GM19324 (cell line): ENCODE measurements around the gene ELFN1.

ENCODE experiments used
- ATAC-seq: cut with Tn5 transposase; IDR thresholded peaks from one replicate; pipeline ENCODE4 v1.9.1; 2021; ENCODE audit warnings: mild to moderate bottlenecking, moderate library complexity; ENCODE audit not compliant: unreplicated experiment, low FRiP score

Gene ELFN1

DNA sequence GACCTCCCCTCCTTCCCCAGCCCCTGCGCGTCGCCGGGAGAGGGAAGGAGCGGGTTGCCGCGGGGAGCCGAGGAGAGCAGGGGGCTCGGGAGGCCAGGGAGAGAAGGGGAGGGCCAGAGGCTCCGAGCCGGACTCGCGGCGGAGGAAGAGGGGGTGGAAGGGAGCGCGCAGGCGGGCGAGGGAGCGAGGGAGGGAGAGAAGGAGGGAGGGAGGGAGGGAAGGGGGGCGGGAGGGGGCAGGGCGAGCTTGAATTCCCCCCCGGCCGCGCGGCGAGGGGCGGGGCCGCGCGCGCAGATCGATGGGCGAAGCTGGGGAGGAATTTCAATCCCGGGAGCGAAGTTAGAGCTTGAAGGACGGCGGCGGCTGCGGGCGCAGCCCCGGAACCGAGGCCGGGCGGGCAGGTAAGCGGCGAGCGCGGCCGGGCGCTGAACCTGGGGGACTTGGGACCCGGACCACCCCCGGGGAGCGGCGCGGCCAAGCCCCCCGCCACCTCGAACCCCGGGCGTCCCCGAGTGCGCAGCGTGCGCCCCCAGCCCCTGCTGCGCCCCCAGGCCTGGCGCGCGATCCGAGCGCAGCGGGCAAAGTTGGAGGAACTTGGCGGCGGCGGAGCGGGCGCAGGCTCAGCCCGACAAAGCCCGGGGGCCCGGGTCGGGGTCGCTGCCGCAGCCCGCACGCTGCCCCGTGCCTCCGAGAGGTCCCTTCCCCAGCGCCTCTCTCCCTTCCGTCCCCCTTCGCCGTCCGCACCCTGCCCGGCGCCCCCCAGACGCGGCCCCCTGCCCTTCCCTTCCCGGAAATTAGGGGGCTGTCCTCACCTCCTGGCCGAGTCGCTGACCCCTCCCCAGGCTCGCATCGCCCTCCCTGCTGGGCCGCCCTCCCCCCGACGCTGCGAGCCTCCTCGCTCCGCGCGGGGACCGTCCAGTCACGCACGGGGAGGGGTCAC is at the start of gene ELFN1:
Gene ELFN1 (plus strand): TSS at position 324 of the 940 bp plus-strand sequence. CDS start 74,320 bp downstream, outside the sequence.
- no peak for ATAC-seq

DNA sequence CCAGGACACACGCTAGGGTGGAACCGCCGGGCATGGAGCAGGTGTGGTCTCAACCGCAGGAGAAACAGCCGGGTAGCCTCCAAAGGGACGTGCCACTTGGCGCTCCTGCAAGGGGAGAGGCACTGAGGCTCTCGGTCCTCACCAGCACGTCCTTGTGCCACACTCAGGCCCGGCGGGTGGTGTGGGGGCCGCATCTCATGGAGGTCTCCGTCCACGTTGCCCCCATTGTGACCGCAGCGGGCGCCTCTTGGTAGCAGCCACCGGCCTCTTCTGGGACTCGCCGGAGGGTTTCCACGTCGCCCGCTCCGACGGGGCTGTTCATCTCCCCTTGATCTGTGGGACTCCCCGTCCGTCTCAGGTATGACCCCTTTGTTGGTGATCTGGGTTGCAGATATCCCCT is 49.2 kb upstream of the ELFN1 start:
- ATAC-seq = no peak

DNA sequence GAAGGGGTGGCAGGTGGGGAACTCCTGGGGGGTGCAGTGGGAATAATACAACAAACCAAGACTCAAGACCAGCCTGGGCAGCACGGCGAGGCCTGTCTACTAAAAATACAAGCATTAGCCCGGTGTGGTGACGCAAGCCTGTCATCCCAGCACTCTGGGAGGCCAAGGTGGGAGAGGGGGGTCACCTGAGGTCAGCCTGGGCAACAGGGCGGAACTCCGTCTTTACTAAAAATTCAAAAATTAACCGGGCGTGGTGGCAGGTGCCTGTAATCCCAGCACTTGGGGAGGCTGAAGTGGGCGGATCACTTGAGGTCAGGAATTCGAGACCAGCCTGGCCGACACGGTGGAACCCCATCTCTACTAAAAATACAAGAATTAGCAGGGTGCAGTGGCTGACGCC is 48.4 kb upstream of the ELFN1 start:
- ATAC-seq = no peak

DNA sequence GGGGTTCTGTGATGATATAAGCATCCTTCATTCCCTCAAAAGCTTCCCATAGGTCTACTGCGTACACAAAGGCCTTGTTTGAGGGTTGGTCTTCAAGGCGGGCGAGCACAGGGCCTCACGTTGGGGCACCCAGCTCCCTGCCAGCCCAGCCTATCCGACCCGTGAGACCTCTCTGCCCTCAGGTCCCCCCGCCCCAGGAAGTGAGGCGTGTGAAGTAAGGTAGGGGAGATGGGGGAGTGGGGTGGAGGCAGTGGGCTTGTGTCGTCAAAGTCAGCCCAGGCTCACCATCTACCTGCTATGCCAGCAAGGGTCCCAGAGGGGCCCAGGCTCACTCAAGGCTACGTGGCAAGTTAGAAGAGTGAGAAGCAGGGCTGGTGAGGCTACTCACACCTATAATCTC is 47.6 kb upstream of the ELFN1 start:
- no peak for ATAC-seq

DNA sequence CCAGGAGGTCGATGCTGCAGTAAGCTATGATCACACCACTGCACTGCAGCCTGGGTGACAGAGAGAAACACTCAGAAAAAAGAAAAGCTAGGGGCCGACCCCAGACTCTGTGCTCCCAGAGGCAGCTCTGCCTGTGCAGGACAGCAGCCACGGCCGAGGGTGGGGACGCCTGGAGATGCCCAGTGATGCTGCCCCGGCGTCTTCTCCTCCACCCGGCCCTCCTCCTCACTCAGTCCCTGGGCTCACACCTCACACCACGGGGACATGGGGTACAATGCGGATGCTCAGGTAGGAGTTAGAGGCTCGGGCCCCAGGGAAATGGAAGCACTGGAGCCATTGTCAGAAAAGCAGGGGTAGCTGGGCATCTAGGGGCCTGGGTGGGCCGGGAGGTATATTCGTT is 46.3 kb upstream of the ELFN1 start:
- no peak for ATAC-seq

DNA sequence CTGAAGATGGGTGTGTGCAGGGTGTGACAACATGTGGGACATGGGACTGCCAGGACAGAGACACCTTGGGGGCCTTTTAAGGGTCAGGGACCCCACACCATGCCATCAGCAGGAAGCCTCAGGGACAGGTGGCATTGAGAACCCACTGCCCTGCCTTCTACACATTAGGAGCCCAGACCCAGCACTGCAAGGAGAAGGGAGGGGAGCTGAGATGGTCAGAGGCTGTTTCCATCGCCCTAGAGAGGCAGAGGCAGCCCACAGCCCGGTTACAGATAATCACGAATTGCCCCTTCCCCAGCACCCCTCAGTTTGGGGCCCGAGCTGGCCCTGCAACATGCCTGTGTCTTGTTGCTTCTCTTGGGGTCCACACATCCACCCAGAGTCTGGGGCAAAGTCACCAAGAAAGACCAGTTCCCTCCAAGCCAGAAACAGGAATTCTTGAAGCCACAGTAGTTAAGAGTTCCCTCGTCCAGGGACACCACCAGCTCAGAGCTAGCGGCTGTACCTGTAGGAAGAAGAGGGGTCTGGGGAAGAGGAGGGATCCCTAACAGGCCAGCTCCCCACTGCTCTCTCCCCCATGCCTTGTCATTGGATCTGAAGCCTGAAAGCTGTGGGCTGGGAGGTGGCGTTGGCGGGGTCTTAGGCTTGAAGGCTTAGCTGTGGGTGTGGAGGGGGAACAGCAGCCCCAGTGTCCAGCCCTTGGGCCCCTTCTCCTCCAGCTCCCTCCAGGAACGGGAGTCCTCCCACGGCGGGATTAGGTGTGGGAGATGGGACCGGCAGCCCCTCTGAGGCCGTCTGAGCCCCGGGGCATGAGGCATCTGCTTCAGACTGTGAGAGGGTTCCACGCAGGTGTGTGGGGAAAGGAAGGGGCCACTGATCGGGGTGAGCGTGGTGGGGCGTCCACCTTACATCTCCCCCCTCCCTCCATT is 44.8 kb upstream of the ELFN1 start:
- no peak for ATAC-seq

DNA sequence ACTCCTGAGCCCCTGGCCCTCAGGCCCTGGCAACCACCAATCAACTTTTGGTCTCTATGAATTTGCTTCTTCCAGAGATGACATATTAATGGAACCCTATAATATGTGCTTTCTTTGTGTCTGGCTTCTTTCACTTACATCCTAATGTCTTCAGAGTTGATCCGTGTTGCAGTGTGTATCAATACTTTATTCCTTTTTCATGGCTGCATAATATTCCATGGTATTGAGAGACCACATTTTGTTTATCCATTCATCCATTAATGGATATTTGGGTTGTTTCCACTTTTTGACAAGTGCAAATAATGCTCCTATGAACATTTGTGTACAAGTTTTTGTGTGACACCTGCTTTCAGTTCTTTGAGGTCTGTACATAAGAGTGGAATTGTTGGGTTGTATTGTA is 43.3 kb upstream of the ELFN1 start:
- ATAC-seq = no peak

DNA sequence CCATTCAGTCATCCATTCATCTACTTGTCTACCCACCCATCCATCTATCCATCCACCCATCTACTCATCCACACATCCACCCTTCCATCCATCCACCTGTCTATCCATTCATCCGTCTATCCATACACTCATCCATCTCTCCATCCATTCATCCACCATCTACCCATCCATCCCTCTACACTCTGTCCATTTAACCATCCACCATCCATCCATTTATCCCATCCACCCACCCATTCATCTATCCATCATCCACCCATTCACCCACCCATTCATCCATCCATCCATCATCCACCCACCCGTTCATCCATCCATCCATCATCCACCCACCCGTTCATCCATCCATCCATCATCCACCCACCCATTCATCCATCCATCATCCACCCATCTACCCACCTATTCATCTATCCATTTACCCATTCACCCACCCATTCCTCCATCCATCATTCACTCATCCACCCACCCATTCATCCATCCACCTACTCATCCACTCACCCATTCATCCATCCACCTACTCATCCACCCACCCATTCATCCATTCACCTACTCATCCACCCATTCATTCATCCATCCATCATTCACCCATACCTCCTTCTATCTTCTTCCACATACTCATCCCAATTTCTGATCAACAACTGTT is 39.3 kb upstream of the ELFN1 start:
- ATAC-seq = no peak

DNA sequence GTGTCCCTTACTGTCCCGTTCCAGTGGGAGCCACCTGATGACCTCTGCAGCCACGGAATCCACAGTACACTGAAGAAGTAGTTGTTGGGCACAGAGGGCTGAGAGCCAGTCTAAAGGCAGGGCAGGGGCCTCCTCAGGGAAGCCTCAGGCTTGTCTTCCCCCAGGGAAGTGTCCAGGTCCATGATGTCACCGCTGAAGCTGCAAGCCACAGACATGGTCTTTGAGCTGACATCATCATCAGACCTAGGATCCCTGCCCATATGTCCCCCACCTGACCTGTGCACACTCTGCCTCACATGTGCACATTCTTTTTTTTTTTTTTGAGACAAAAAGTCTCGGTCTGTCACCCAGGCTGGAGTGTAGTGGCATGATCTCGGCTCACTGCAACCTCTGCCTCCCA is 38.4 kb upstream of the ELFN1 start:
- no peak for ATAC-seq

DNA sequence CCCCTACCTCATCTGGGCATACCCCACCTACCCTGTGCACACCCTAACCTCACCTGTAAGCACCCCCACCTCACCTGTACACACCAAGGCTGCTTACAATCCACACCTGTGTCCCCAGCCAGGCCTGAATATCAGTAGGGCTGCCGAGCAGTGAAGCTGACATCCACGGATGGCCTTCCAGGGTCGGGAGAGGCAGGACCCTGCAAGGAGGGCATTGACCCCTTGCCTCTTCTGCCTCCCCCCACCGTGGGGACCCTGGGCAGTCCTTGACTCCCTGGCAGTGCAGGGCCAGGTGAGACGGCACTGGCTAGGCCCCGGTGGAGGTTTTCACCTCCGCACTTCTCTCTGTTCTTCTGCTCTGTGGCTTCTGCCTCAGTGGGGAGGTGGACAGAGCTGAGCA is 37.6 kb upstream of the ELFN1 start:
- no peak for ATAC-seq

DNA sequence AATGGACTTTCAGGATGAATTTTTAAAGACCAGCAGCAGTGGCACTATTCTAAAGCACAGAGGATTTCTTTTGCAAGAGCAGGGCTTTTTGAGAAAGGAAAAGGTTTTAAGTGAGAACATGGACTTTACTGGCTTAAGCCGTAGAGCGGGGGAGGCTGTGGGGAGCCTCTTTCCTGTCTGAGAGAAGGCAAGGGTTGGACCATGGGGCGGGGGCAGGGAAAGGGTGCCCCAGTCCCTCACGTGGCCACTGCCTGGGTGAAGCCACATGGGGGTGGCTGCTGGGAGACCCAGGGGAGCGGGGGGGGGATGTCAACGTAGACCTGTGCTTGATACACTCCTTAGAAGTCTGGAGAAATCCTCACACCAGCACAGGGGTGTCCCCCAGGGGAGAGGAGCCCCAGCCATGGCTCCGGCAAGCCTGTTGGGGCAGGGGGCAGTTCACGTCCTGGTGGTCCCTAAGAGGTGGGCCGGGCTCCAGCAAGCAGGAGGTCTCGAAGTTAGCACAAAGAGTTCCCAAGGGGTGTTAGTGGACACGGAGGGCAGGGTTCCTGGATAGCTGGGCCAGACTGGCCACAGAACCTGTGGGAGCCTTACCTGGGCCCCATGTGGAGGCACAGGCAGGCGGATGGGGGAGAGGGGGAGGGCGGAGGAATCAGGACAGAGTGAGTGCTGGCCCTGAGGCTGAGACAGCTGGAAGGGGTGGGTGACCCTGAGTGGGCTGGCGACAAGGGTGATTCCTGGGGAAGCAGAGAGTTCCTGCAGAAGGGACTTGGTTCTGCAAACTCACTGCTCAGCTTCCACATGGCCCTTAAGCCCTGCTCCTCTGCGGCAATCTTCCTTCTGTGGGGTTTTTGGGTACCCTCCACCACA is 36.9 kb upstream of the ELFN1 start:
- no peak for ATAC-seq

DNA sequence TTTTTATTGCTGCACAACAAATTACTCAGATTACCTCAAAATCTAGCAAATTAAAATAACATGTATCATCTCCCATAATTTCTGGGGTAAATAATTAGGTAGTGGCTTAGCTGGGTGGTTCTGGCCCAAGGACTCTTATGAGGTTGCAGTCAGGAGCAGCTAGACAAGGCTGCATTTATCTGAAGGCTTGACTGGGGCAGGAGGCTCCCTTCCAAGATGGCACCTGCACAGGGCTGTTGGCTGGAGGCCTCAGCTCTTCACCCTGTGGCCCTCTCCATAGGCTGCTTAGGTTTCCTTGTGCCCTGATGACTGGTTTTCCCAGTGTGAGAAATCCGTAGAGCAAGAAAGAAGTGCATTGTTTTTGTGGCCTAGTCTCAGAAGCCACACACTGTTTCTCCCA is 34.7 kb upstream of the ELFN1 start:
- ATAC-seq = no peak

DNA sequence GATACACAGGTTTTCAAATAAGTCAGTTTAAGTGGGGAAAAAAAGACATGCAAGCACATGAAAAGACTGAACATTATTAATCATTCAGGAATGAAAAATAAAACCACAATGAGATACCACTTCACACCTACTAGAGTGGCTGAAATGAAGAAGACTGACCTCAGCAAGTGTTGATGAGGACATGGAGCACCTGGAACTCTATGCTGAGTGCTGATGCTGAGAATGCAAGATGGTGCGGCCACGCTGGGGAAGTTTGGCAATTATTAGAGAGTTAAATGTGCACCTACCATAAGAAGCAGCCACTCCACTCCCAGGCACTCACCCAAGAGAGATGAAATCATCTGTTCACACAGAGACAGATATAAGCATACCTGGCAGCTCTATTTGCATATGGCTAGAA is 32.9 kb upstream of the ELFN1 start:
- ATAC-seq = no peak

DNA sequence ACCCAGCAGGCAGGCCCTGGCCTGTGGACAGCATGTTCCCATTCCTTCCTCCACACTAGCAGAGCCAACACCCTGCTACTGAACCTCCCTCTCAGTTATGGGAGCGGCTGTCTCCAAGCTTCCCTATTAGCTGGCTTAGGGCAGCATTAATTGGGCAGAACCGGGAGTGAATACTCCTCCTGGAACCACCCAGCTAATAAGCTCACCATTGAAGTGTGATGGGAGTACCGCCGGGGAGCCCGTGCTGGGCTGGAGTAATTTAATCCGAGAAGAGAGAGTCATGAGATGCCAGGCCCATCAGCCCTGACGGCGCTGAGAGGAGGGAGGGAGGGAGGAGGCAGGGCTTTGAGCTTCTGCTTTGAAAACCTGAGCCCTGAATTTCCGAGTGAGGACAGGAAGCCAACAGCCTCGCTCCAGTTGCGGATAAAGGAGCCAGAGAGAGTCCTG is 31.8 kb upstream of the ELFN1 start:
- ATAC-seq = no peak

DNA sequence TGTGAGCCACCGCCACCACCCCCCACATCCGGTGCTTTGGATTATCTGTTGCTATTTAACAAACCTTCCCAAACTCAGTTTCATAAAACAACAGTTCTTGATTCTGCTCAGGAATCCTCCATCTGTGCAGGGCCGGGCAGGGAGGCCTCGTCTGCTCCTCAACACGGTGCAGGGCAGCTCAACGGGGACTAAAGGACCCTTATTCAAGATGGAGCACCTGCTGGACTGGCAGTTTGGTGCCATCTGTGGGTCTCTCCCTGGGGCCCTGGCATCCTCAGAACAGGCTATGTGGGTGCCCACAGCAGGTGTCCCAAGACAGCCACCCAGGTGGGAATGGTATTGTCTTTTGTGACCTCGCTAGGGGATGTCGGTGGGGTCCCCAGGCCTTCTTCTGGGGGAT is 31.0 kb upstream of the ELFN1 start:
- ATAC-seq = no peak

DNA sequence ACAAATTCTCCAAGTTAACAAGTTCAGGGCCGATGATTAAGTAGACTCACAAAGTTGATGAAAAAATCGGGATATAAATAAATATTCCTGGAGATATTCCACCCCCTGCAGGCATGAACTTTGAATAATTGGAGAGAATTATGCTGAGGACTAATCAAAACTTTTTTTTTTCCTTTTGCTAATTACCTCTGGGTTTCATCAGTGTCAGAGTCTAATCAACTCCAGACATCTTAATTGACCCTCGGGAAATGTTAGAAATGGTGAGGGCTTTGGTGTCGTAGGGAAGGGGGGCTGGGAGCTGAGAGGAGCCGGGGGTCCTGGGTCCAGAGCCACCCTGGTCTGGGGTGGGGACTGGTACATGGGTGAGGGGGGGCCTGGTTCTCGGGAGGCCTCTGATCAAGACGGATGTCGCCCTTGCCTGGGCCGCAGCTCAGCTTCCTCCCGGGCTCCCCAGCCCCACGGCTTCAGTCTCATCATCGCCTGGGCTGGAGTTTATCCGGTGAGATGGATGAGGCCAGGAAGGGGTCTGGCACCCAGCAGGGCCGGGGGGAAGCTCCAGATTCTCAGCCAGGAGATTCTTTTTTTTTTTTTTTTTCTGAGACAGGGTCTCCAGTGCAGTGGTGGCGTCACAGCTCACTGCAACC is 30.4 kb upstream of the ELFN1 start:
- no peak for ATAC-seq

DNA sequence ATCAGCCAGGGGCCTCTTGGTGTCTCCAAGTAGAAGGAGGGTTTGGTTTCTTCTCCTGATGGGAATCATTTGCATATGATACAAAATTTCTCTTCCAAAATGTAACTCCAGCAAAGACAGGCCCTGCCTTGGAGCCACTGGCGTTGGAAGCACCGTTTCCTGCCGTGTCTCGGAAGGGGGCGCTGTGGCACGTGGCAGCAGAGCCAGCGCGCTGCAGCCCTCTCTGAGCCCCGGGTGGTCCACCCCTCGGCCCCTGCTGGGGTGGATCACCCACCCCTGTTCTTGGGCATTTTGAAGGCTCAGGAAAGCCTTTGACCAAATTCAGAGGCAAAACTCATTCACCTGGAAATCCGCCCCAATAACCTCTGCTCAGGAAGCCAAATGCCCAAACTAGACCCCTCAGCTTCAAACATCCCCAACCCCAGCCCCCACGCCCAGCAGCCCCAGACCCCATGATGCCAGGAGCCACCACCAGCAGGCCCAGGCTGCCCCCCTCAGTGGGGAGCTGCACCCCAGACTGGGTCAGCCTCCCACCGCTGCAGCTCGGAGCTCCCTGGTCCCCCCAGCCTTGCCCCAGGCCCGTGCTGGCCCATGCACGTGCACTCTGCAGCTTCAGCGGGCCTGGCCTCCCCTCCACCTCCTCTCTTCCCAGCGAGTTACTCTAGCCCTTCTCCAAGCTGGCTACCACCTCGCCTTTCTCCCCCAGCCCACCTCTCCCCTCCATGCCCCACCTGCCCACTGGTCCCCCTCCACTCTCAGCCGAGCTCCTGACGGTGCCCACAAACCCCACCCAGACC is 29.5 kb upstream of the ELFN1 start:
- no peak for ATAC-seq

DNA sequence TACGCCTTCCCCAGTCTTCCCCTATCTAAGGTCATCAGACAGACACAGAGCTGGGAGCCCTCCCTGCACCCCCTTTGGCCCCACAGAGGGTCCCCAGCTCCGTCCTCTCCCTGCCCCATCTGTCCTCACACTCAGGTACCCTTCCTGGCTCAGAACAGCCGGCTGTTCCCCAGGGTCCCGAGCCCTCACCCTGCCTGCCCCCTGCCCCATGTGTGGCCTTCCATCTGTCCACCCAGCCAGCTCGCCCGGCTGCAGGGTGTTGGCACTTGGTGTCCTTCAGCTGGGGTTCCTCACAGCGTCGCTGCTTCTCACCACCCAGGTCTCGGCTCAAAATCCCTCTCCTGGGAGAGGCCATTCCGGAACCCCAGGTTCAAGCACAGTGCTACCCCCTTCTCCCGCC is 28.9 kb upstream of the ELFN1 start:
- ATAC-seq = no peak
